Breast epithelium (tissue), 3 donors: ENCODE results near the gene PTPN2.

Source experiments
- CTCF ChIP-seq, 3 donors: fragments of 450-650 bp; IDR thresholded peaks; one replicate each; pipeline ENCODE4 v1.5.1; 2016 to 2017; ENCODE audit warnings: antibody characterized with exemption in 3 of 3, mild to moderate bottlenecking in 3 of 3, moderate library complexity in 3 of 3
- POLR2A ChIP-seq: fragments of 450-650 bp; IDR thresholded peaks from one replicate; pipeline ENCODE4 v1.6.1; 2016; ENCODE audit warnings: antibody characterized with exemption, mild to moderate bottlenecking, moderate library complexity
- POLR2AphosphoS5 ChIP-seq, 3 donors: sonication (generic); formaldehyde crosslinking; IDR thresholded peaks; one replicate each; pipeline ENCODE4 v1.6.1; 2017; ENCODE audit warnings: antibody characterized with exemption in 3 of 3

- TF ChIP-seq POLR2A (no peak), CTCF (IDR thresholded peaks at IDR 0.05) (no peak), POLR2AphosphoS5 (IDR thresholded peaks at IDR 0.05) (no peak)
Observed at GRCh38 chr18:12907258-12907925, 23.4 kb upstream of the PTPN2 start.
